Dendritic cell treated with granulocyte-macrophage colony-stimulating factor and Interleukin-4, amounts not matched to agents 40 ng/mL and 50 ng/mL, for 4 days (primary cell): ENCODE results near the gene PTPRD.

Source experiments
- H3K27ac Mint-ChIP-seq: one replicate; pipeline ENCODE4 v1.8.0; 2022; ENCODE audit warnings: mild to moderate bottlenecking, mixed read lengths
- H3K27me3 Mint-ChIP-seq: one replicate; pipeline ENCODE4 v1.8.0; 2022; ENCODE audit warnings: mild to moderate bottlenecking, mixed read lengths
- H3K36me3 Mint-ChIP-seq: one replicate; pipeline ENCODE4 v1.8.0; 2022; ENCODE audit warnings: low read depth, mixed read lengths
- H3K4me1 Mint-ChIP-seq: one replicate; pipeline ENCODE4 v1.8.0; 2022; ENCODE audit warnings: low read depth, mixed read lengths
- H3K4me3 Mint-ChIP-seq: one replicate; pipeline ENCODE4 v1.8.0; 2022; ENCODE audit warnings: mild to moderate bottlenecking, moderate library complexity, mixed read lengths
- H3K9me3 Mint-ChIP-seq: one replicate; pipeline ENCODE4 v1.8.0; 2022; ENCODE audit warnings: mixed read lengths
- intact Hi-C: fragments of 100-400 bp; cut with micrococcal nuclease; formaldehyde crosslinking; loops from one replicate; pipeline ENCODE4 v1.15.0; 2022

The PTPRD gene

DNA sequence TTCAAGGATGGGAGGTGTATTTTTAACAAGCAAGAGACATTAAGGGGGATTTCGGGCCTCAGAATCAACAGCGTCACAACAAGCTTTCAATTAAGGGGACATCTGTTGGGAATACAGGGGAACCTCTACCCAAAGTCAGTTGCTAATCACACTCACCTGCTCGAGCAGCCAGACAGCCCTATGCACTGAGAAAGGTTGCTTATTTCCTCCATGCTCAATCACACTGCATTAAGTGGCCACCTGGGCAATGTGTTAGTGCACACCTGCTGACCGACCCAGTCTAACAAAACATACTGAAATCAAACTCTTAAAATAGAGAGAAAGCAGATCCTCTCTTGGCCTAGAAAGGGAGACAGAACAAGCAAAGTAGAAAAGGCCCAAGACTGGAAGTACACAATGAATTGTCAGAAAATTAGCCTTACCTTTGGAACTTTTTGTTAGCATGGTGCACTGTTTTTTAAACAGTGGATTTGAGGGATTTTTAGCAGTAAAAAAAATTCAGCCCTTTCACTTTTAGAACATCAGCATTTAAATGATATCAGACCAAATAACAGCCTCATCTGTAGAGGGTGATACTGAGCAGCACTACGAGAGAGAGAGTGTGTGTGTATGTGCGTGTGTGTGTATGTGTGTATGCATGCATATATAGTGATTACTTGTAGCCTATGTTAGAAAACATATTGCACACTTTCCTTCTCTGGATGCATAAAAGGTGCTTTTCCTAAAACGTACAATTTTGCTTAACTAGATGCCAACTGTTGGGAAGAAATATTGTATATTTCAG, 1694.7 kb downstream of the PTPRD start:
- Mint-ChIP-seq H3K9me3 (no peaks in the 10 kb centered on the region), H3K4me3 (no peak overlapping the region), H3K36me3 (no peaks in the 10 kb centered on the region), H3K4me1 (no peaks in the 10 kb centered on the region), H3K27me3 (no peaks in the 10 kb centered on the region), H3K27ac (no peak overlapping the region)
- intact Hi-C loops = no loop called here

DNA sequence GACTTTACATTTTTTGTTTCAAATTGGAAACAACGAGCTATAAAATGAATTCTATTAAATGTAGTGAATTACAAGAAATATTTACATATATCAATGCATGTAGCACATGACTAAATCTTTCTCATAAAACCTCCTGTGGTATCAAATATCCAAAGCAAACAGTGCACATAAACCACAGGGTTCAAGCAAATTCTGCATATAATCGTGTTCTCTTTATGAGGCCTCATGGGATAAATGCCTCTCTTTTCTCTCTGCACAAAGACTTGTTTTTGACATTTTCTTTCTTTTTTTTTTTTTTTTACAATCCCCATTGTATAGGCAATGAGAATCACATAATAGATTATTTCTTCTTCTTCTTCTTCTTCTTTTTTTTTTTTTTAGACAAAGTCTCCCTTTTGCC, 1696.0 kb downstream of the PTPRD start:
- no peak overlapping the region for H3K4me3 Mint-ChIP-seq
- H3K9me3 Mint-ChIP-seq = no peaks in the 10 kb centered on the region
- no peak overlapping the region for H3K27ac Mint-ChIP-seq
- no peaks in the 10 kb centered on the region for H3K4me1 Mint-ChIP-seq
- no peaks in the 10 kb centered on the region for H3K36me3 Mint-ChIP-seq
- no peaks in the 10 kb centered on the region for H3K27me3 Mint-ChIP-seq
- intact Hi-C loops = no loop called here

- Mint-ChIP-seq H3K4me1 (no peaks in the 10 kb centered on the region), H3K9me3 (no peaks in the 10 kb centered on the region)
- intact Hi-C loops = no loop called here
Measured at GRCh38 chr9:8907868-8908267, 1704.9 kb downstream of the PTPRD start.

GRCh38 chr9:8905731-8906130, 1707.1 kb downstream of the PTPRD start:
- Mint-ChIP-seq H3K36me3 (no peaks in the 10 kb centered on the region), H3K4me1 (no peaks in the 10 kb centered on the region), H3K27me3 (no peaks in the 10 kb centered on the region), H3K4me3 (no peak overlapping the region), H3K9me3 (no peaks in the 10 kb centered on the region), H3K27ac (no peak overlapping the region)
- intact Hi-C loops = no loop called here

More at GRCh38 chr9:8907868-8908267, 1704.9 kb downstream of the PTPRD start:
- no peaks in the 10 kb centered on the region for H3K27me3 Mint-ChIP-seq
- no peak overlapping the region for H3K4me3 Mint-ChIP-seq
- H3K36me3 Mint-ChIP-seq = no peaks in the 10 kb centered on the region
- H3K27ac Mint-ChIP-seq = no peak overlapping the region

DNA sequence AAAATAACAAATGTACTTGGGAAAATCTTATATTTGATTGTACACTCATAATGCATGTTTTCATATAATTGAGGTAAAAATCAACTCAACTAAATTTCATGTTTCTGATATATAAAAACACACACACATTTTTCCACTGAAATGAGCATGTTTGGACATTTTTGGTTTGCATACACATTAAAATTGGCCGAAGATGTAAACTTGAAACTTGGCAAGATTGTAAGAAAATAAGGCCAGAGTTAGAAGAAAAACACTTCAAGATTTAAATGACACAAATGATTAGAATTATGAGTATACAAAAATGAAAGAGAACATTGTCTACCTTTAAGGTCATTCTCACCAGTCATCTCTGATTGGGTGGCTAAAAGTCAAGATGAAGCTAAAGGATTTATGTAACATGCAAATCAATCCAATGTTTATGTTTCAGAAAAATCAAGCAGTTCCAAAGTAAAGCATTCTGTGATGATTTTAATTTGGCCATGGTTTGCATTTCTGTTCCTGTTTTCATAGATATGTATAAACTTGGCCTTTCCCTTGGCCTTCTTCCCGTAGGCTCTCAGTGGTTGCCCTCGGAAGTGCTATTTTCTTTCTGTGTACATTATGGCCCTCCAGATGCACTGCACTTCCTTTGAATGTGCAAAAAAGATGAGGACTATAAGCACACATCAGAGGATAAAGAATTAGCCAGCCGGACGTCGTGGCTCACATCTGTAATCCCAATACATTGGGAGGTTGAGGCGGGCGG, 1707.9 kb downstream of the PTPRD start:
- intact Hi-C loops = no loop called here
- no peaks in the 10 kb centered on the region for H3K27me3 Mint-ChIP-seq
- H3K9me3 Mint-ChIP-seq = no peaks in the 10 kb centered on the region

GRCh38 chr9:8903077-8903476, 1709.7 kb downstream of the PTPRD start:
- H3K9me3 Mint-ChIP-seq = no peaks in the 10 kb centered on the region
- no peaks in the 10 kb centered on the region for H3K36me3 Mint-ChIP-seq
- H3K4me1 Mint-ChIP-seq = no peaks in the 10 kb centered on the region
- H3K27ac Mint-ChIP-seq = no peak overlapping the region
- no peak overlapping the region for H3K4me3 Mint-ChIP-seq
- no peaks in the 10 kb centered on the region for H3K27me3 Mint-ChIP-seq
- intact Hi-C loops = no loop called here

More for the DNA sequence above, 1707.9 kb downstream of the PTPRD start:
- Mint-ChIP-seq H3K4me3 (no peak overlapping the region), H3K27ac (no peak overlapping the region), H3K4me1 (no peaks in the 10 kb centered on the region), H3K36me3 (no peaks in the 10 kb centered on the region)

GRCh38 chr9:8901146-8901545, 1711.7 kb downstream of the PTPRD start:
- intact Hi-C loops = no loop called here
- no peak overlapping the region for H3K27ac Mint-ChIP-seq
- no peaks in the 10 kb centered on the region for H3K9me3 Mint-ChIP-seq
- H3K36me3 Mint-ChIP-seq = no peaks in the 10 kb centered on the region
- H3K4me1 Mint-ChIP-seq = no peaks in the 10 kb centered on the region
- no peak overlapping the region for H3K4me3 Mint-ChIP-seq
- H3K27me3 Mint-ChIP-seq = no peaks in the 10 kb centered on the region

DNA sequence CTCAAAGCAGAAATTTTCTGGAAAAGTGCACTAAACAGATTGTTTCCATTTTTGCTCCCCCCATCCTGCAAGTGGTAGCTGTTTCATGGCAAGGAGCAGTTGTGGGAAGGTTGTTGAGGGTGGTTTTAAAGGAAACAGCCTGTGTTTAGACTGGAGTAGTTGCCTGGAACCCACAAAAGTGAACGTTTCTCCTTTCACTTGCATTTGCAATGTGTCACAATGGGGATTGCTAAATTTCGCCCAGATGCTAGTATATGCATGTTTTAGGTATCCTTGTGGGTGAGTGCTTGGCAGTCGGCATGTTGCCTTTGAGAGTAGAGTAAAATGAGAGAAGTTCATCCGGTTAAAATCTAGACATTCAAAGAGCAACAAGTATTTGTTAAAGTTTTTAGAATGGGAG, 1713.3 kb downstream of the PTPRD start:
- intact Hi-C loops = loop anchor here (10.0 kb wide), 2 partner anchors 405 to 1055 kb away; no protein-coding TSS in a partner anchor
- no peaks in the 10 kb centered on the region for H3K4me1 Mint-ChIP-seq
- H3K4me3 Mint-ChIP-seq = no peak overlapping the region
- no peak overlapping the region for H3K27ac Mint-ChIP-seq
- no peaks in the 10 kb centered on the region for H3K9me3 Mint-ChIP-seq
- H3K27me3 Mint-ChIP-seq = peaks cover 3% of the 10 kb centered on the region
- no peaks in the 10 kb centered on the region for H3K36me3 Mint-ChIP-seq

GRCh38 chr9:8895861-8896224, 1717.0 kb downstream of the PTPRD start:
- H3K36me3 Mint-ChIP-seq = no peaks in the 10 kb centered on the region
- no peaks in the 10 kb centered on the region for H3K9me3 Mint-ChIP-seq
- peaks cover 3% of the 10 kb centered on the region for H3K27me3 Mint-ChIP-seq
- intact Hi-C loops = loop anchor here (1.0 to 10.0 kb wide), 3 partner anchors 401 to 1326 kb away; no protein-coding TSS in a partner anchor
- H3K4me1 Mint-ChIP-seq = no peaks in the 10 kb centered on the region
- H3K4me3 Mint-ChIP-seq = no peak overlapping the region
- no peak overlapping the region for H3K27ac Mint-ChIP-seq

- intact Hi-C loops = loop anchor here (1.0 to 10.0 kb wide), 3 partner anchors 400 to 1325 kb away; no protein-coding TSS in a partner anchor
- Mint-ChIP-seq H3K36me3 (no peaks in the 10 kb centered on the region), H3K9me3 (no peaks in the 10 kb centered on the region), H3K4me1 (no peaks in the 10 kb centered on the region), H3K27ac (no peak overlapping the region), H3K4me3 (no peak overlapping the region), H3K27me3 (peaks cover 3% of the 10 kb centered on the region)
Measured at GRCh38 chr9:8895106-8895860, 1717.5 kb downstream of the PTPRD start.

DNA sequence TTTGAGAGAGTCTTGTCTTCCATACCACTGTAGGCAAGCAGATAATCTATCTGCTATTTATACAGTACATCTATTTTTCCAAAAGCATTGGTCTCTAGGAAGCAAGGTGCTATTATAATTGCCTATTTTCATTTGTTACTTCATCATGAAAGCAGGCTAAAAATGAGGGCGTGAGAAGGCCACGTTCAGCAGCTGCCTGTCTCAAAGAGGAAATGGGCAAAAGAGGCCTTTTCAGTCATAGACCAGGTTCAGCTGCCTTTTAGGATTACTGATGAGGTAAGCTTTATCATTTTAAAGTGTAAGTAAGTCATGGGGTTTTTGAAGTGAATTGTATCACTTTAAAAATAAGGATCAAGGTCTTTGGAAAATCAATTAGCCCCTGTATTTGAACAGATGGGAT, 1722.1 kb downstream of the PTPRD start:
- H3K36me3 Mint-ChIP-seq = no peaks in the 10 kb centered on the region
- no peak overlapping the region for H3K4me3 Mint-ChIP-seq
- intact Hi-C loops = loop anchor here (10.0 kb wide), 2 partner anchors 396 to 1046 kb away; no protein-coding TSS in a partner anchor
- H3K9me3 Mint-ChIP-seq = no peaks in the 10 kb centered on the region
- no peaks in the 10 kb centered on the region for H3K4me1 Mint-ChIP-seq
- no peak overlapping the region for H3K27ac Mint-ChIP-seq
- peaks cover 3% of the 10 kb centered on the region for H3K27me3 Mint-ChIP-seq

GRCh38 chr9:8889100-8889499, 1723.7 kb downstream of the PTPRD start:
- Mint-ChIP-seq H3K4me1 (no peaks in the 10 kb centered on the region), H3K27ac (no peak overlapping the region), H3K27me3 (no peaks in the 10 kb centered on the region), H3K9me3 (no peaks in the 10 kb centered on the region), H3K4me3 (no peak overlapping the region), H3K36me3 (no peaks in the 10 kb centered on the region)
- intact Hi-C loops = no loop called here

DNA sequence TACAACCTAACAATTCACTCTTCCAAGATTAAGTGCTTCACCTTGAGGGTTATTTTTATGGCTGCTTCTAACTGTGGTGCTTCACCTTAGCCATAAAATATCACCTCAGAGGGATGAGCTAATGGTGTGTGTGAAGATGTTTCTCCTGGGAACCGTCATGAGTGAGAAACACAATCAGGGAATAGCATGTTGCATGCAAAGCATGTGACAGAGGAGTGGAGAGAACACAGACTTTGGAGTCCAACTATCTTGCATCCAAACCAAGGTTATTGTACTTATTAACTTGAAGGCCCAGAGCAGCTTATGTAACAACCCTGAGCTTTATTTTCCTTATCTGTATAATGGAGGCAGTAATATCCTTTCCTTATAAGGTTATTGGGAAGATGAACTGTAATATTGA, 1724.2 kb downstream of the PTPRD start:
- intact Hi-C loops = no loop called here

DNA sequence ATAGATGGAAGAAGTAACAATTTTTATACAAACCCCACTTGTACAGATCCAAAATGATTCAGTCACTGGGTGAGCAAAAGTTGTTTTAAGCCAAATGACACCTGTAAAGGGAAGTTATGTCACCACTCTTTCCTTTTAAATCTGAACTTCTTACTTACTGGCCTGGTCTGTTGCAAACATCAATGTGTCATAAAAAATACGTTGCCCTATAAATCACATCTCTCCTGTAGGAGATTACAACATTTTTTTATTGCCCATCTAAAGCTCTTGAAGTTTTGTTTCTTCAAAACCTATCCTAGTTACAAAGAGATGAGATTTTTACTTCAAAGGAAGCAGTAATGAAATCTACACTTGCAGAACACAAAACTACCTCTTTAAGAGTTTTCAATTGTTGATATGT, 1725.4 kb downstream of the PTPRD start:
- intact Hi-C loops = no loop called here
- H3K36me3 Mint-ChIP-seq = no peaks in the 10 kb centered on the region
- H3K27ac Mint-ChIP-seq = no peak overlapping the region
- no peaks in the 10 kb centered on the region for H3K27me3 Mint-ChIP-seq
- no peak overlapping the region for H3K4me3 Mint-ChIP-seq
- no peaks in the 10 kb centered on the region for H3K4me1 Mint-ChIP-seq
- no peaks in the 10 kb centered on the region for H3K9me3 Mint-ChIP-seq

More for the DNA sequence above, 1724.2 kb downstream of the PTPRD start:
- H3K4me3 Mint-ChIP-seq = no peak overlapping the region
- H3K27me3 Mint-ChIP-seq = no peaks in the 10 kb centered on the region
- no peaks in the 10 kb centered on the region for H3K36me3 Mint-ChIP-seq
- H3K4me1 Mint-ChIP-seq = no peaks in the 10 kb centered on the region
- H3K9me3 Mint-ChIP-seq = no peaks in the 10 kb centered on the region
- H3K27ac Mint-ChIP-seq = no peak overlapping the region
